EL (cell line): ENCODE results near the gene SHC3.
A peak's percentile ranks its signal among the peaks of the same experiment; 100 is the strongest.

Experiments
- DNase-seq: peaks from one replicate; pipeline ENCODE4 v3.0.0-alpha.2; 2016

SHC3 gene

DNA sequence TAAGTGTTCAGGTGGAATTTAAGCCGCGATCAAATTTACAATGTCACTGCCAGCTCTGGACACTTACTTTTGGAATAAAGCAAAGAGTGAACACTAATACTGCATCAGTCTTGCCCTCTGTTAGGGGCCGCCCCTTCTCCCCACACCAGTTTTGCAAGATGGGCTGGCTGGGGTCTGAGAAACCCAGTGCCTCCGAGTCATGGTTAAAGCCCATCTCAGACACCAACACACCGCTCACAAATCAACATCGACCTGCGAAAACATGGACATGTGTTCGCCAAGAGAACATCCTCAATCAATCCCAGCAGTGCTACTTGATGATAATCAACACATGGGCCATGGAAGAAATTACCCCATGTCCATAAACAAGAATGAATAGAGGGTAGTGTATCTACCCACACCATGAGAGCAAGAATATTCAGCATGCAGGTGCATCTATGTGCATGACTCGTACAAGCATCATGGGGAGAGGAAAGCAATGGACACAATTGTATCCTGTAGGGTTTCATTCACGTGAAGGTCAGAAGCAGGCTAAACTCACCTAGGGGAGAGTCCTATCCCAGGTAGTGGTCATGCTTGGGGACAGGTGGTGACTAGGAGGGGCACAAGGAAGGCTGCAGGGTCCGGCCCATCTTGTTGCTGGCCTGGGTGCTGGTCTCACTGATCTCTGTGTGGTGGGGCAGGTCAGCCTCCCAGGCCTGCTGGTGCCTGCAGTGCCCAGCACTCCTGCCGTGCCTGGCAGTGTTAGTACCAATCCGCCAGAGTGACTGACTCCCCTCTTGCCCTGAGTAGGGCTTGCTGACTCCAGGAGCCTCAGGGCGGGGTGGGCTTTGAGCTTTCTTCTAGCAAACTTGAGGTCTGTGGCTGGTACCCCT lies 182.3 kb downstream of the SHC3 start:
- DNase-seq: no peak

- DNase-seq: no peak
Measured at GRCh38 chr9:88995627-88996026, 183.0 kb downstream of the SHC3 start.

- no peak for DNase-seq
Measured at GRCh38 chr9:88995200-88995577, 183.4 kb downstream of the SHC3 start.

DNA sequence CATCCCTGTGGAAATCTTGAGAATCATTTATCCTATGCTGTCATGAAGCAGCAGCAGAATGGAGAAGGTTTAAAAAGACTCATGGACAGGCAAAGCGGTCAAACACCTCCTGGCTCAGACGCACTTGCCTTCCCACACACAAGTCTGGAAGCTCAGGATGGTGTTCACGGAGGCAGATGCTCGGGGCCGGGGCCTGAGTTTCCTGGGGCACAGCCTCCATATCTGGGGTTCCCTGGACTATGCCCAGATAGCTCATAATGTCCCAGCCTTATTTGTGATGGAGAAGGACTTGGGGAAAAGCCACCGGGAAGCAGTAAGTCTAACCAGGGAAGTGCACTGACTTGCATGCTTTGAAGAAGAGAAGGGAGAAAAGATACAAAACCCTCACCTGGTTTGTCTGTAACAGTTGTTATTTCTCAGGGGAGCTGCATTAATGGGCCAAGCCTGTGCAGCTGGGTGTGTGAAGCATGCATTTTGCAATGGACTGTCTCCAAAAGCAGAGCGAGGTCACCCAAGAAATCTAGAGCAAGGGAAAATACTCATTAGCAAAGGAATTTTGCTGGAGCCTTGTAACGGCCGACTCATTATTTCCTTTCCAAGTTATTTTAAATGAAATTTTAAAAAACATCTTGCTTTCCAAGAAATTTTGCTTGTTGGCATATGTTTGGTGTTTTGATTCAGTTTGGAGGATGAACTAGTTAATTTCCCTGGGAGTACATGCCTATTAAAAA lies 184.0 kb downstream of the SHC3 start:
- peak; percentile 42 for DNase-seq

DNA sequence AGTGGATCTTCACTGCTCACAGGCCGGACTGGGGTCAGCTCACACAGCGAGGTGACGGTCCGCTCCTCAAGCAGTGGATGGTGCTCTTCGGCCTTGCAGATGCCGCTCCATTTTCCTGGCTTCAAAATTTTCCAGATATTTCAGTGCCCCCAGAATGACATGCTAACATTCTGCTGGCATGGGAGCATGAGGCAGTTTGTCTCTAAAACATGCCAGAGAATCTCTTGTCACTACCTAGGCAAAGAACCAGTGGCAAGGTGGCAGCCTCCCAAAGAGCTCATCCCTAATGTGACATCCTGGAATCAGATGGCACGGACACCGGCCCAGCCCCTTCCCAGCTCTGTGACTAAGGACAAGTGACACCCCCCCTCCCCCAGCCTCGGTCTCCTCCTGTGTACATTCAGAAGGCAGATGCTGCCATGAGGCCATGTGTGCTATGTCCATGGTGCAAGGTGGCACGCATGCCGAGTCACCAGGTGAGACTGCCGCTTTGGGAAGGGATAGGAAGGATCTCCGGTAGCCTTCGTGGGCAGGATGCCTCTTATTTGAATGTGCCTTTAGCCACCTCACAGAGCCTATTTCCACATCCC lies 184.7 kb downstream of the SHC3 start:
- no peak for DNase-seq

DNA sequence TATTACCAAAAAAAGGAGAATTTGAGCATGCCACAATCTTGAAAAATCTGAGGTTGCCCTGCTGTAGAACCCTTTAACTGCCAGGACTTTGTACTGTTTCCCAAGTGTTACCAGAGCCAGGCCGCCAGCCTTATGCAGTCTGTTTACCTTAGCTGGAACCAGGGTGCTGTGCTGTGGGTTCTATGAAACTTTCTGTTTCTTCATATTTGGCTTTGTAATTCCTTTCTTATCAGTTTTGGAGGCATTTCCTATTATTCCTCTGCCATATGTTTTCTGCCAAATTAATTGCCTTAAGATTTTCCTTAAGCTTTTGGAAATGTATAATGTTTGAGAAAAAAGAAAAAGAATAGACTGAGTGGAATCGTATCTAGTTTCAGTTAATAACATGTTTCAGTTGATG lies 185.3 kb downstream of the SHC3 start:
- no peak for DNase-seq

DNA sequence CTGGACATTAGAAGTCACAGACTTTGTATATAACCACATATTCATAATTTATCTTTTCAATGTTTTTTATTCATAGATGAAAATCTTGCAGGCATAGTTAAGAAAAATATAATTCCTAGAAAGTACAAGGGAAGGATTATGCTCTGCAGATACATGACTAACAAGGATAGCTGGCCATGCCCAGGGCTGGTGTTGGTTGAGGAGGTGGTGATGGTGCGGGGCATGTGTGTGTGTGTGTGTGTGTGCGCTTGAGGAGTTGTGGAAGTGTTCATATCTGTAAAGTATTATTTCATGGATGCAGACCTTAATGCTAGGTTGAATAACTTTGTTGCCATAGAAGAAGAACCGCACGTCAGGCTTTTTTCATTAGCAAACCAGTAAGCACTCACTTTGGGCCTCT lies 186.1 kb downstream of the SHC3 start:
- no peak for DNase-seq

DNA sequence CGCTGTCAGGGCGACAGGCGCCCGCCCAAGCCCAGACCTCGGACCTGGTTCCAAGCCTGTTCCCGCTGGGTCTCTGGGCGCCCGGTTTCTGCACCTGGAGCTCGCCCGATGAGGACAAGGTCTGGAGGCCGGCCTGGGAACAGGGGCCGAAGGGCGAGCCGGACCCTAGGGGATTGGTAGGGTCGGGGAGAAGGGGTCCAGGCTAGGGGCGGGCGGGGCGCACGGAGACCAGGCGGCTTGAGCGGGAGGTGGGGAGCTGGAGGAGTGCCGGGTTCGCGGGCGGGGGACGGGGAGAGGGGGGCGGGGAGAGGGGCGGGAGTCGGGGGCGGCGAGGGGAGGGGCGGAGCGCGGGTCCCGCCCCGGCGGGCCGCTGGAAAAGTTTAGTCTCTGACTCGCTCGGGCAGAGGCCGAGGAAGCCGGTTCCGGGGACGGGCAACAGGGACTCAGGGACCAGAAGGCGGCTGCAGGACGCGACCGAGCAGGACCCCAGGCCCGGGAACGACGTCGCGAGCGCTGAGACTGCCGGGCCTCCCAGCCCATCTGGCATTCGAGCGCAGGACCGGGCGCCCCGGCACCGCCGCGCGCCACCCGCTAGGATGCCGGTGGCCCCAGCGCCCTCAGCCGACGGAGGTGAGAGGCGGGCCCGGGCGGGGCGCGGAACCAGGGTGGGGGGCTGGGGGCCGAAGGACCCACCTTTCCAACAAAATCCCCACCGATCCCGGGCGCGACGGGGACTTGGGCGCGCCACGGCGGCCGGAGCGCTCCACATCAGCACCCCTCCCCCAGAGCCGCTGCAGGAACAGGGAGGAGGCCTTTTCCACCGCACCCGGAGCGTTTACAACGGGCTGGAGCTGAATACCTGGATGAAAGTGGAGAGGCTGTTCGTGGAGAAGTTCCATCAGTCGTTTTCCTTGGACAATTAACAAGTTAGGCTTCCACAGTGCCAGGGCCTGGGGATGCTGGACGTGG lies 187.3 kb downstream of the SHC3 start, which contains the start of gene S1PR3:
Gene S1PR3 (plus strand): TSS at position 403 of the 969 bp plus-strand sequence. CDS start 9,733 bp downstream, outside the sequence.
- peak; percentile 67 for DNase-seq

- DNase-seq: no peak
Measured at GRCh38 chr9:88990729-88991065, 187.9 kb downstream of the SHC3 start.

GRCh38 chr9:88990041-88990728 lies 188.4 kb downstream of the SHC3 start:
- no peak for DNase-seq

DNA sequence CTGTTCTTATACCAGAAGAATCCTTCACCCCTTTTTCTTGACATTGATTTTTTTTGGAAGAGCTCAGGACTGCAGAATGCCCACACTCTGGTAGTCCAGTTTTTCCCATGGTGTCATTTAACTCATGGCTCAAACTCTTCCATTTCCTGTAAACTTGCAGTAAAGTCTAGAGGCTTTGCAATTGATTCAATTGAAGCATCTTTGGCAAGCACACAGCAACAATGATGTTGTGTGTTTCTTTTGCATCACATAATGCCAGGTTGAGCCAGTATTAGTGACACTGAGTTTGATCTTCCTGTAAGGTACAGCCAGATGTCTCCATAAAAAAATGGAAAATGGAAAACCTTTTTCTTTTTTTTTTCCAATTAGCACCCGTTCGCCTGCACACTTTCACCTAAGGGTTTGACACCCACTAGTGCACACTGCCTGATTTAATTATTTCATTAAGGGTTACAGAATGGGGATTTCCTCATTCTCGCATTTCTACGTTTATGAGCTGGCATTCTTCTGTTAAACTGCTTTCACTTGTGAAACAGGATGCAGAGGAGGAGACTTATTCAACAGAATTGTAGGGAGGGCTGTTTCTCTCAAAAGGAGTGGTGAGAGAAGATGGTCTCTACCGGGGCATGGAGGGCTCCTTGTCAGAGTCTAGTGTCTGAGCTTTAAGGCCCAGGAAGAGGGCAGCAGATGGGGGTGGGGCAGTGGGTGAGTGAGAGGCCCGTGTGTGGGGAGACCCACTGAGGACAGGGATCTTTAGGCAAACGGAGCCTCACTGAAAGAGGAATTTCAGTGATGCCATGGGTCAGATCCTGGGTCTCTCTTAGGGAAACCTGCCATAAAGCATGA lies 189.6 kb downstream of the SHC3 start:
- DNase-seq: peak; percentile 64

DNA sequence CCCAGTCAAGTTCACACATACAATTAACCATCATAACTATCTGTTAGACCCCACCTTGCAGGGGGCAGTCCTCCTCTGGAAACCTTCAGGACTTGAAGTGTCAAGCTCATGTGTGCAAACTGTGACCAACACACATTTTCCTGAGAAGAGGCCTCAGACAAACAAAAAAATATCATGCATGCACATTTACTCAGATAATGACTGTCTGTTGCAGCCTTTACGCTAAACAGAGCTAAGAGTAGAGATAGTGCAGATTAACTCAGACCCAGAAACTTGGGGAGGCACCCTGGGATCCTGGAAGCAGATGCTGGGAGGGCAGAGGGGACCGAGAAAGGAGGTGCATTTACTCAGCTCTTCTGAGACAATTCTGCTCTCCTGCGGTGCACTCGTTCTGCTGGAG lies 191.0 kb downstream of the SHC3 start:
- DNase-seq: no peak

DNA sequence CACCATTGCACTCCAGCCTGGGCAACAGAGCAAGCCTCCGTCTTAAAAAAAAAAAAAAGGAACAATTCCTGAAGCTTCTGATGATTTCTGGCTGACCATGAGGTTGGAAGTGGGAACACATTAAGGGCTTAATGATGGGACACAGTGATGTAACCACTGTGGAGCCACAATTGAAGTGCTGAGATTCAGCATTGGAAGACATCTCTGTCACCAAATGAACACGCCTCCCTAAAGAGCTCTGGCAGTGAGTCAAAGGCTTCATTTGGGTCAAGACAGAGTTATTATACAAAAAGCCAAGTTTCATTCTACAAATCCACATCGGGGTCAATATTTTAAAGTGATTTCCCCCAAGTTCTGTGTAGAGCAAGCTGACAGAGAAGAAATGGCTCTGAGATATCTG lies 191.8 kb downstream of the SHC3 start:
- no peak for DNase-seq

DNA sequence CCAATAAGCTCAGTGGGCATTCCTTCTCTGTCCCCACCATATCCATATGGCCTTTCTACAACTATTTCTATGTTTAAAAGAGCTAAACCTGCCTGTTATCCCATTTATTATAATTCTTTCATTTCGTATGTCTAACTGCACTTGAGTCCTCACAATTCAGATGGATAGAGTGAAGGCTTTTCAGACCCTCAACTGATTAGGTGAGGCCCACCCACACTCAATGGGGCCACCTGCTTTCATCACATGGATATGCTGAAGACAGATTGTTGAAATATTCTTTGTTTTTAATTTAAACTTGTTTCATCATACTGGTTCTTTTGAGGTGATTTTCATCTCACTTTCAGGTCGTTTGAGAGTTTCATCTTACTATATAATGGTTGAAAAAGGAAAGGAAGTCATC lies 193.0 kb downstream of the SHC3 start:
- no peak for DNase-seq

DNA sequence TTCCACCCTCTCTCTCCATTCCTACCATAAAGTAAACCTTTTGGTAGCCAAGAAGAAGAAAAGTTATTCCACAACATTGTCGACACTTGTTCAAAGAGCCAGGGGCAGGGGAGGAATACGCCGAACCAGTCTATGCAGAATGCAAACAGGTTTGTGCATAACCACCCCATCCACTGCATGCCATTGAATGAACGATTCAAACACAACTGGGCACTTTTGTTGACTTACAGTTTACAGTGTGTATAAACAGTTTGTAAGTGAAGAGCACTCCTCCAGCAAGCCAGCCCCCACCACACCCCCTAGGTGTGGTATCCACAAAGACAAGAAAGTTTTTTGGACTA lies 194.1 kb downstream of the SHC3 start:
- DNase-seq: no peak

DNA sequence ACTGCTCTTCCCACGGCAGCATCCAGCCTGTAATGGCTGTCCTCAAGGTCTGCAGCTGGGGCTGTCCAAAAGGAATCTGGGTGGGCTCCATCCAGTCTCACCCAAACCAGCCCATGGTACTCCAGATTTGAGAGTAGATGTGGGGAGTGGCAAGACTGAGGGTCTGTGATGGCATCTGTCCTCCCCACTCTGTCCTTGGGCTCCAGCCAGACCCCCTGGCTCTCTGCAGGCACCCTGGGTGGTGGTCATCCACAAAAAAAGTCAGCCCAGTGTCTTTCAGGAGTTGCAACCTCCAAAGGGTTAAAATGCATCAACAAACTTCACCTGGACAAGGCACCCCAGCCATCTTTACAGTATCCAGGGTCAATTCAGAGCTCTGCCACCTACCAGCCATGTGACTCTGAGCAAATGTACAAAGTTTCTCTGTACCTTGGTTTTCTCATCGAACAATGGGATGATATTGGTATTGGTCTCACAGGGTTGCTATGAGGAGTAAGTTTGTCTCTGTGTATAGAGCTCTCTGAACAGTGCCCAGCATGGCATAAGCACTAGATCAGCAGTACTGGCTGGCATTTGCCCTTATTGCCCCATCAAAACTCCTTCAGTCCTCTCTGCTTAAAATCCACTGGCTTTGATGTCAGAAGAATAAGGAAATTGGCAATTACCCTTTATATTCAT lies 194.6 kb downstream of the SHC3 start:
- DNase-seq: no peak

- DNase-seq: peak; percentile 37
Measured at GRCh38 chr9:88980740-88981203, 197.8 kb downstream of the SHC3 start.

DNA sequence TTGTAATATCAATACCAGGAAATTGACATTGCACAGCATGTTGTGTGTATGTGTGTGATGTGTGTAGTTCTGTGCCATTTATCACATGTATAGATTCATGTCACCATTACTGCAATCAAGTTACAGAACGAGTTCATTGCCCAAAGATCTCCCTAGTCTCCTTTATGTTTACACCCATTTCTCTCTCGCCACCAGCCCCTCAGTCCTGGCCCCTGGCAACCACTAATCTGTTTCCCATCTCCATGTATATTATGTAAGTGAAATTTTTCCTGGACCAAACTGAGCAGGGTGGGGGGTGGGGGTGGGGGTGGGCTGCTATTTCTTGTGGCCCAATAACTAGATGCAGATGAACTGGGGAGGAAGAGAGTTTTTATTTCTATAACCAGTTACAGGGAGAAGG lies 198.8 kb downstream of the SHC3 start:
- no peak for DNase-seq

- no peak for DNase-seq
Measured at GRCh38 chr9:88979021-88979420, 199.6 kb downstream of the SHC3 start.

GRCh38 chr9:88978034-88978433 lies 200.6 kb downstream of the SHC3 start:
- no peak for DNase-seq

DNA sequence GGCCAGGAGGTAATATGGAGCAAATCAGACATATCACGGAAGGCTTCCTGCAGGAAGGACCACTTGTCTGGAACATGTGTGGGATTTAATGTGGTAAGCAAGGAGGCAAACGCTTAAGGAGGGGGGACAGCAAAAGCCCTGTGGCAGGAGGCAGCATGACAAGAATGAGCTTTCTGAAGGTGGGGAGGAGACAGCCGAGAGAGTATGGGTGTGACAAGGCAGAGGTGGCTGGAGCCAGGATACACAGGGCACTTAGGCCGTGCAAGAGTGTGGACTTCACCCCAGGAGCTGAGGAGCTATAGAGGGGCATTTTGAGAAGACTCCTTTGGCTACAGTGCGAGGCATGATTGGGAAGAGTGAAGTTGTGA lies 201.7 kb downstream of the SHC3 start:
- DNase-seq: no peak
